ENCODE measurements around the gene EEFSEC.

EEFSEC gene

DNA sequence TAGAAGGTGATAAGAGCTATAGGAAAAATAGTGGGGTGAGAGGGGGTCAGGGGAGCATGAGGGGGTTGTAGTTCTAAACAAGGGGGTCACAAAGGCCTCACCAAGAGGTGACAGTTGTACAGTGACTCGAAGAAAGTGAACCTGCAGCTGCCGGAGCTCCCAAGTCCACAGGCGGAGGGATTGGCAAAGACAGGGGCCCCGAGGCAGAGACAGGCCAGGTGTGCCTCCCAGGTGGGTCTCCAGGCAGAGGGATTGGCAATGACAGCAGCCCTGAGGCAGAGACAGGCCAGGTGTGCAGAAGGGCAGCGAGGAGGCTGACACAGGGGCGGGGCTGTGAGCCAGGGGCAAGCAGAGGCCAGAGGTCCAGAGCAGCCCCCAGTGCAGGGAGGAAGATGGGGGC lies 249.7 kb downstream of the EEFSEC start:
- DNase-seq: no peak

- DNase-seq: no peak
Measured at GRCh38 chr3:128404276-128405068, 251.2 kb downstream of the EEFSEC start.

DNA sequence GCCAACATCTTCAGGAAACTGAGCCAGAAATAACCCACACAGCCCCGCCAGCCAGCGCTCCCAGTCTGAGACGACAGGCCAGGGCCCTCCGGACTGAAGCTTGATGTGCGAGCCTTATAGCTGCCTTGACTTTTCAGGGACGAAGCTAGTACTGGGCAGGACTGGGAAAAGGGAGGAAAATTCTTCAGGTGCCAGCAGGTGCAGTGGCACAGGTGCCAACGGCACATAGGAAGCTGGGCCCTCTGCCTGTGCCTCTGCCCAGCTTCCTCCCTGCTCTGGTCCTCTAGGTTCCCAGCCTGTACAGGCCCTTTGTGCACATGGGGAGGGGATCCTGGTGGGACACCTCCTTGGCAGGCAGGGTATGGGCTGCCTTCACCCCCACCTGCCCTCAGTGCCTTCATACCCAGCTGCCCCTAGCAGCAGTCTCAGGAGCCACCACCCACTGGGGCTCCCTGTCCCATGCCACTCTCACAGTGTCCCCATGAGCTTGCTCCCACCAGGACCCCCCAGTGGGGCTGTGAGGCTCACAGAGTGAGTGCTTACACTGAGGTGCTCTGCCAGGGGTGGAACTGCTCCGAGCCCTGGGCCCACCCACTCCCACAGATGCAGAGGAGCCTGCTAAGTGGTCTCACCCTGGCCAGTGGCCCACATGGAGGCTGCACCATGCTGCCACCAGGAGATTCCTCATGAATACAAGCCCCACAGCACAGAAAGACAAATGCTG lies 252.4 kb downstream of the EEFSEC start:
- DNase-seq: no peak

DNA sequence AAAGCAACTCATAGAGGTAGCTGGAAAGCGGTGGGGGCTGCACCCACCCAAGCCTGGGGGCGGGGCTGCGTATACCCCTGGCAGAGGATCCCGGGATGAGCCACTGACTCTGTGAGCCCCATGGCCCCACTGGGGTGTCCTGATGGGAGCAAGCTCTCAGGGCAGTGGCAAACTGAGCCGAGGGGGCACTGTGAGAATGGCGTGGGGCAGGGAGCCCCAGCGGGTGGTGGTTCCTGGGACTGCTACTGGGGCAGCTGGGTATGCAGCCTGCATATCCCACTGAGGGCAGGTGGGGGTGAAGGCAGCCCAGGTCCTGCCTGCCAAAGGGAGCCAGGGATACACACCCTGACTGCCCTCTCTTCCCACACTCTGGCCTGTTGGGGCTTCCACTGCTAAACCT lies 254.0 kb downstream of the EEFSEC start:
- DNase-seq: no peak

- DNase-seq: no peak
Measured at GRCh38 chr3:128408012-128408692, 254.9 kb downstream of the EEFSEC start.

GRCh38 chr3:128408693-128409623 lies 255.7 kb downstream of the EEFSEC start:
- DNase-seq: no peak

DNA sequence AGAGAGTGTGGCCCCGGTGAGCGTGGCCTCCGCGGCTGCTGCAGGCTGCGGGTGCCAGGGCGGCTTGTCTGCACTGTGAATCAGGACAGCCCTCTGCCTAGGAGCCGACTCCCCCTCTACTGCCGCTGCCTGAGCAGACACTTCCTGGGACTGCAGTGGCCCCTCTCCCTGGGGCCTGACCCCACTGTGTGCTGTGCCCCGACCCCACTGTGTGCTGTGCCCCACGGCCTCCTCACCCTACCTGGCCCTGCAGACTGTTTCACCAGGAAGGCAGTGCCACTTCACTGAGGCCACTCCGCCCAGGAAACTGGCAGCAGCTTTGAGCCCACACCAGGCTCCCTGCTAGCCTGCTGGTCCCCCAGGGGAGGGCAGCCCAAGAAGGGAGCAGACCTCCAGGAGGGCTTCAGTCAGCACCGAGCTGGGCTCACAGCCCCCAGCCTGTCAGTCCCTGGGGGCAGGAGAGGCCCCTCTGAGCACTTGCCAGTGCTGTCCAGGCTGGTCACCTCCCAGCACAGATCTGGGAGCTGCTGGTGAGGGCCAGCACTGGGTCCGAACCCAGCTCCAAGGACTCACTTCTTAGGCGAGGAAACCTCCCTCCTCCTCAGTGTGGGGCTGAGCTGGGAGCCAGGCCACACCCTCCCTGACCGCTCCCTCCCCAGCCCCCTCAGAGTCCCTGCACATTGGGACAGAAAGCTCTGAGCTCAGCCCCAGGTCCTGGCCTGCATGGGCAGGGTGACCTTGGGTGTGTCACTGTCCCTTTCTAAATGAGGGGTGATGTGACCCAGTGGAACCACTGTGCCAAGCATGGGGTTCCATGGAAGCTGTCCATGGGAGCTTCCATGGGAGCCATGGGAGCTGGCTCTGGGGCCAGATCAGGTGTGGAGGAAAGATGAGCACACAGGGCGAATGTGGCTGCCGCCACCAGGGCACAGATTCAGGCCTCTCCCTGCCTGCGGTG lies 256.6 kb downstream of the EEFSEC start:
- DNase-seq: no peak

- DNase-seq: no peak
Measured at GRCh38 chr3:128410669-128411573, 257.6 kb downstream of the EEFSEC start.

DNA sequence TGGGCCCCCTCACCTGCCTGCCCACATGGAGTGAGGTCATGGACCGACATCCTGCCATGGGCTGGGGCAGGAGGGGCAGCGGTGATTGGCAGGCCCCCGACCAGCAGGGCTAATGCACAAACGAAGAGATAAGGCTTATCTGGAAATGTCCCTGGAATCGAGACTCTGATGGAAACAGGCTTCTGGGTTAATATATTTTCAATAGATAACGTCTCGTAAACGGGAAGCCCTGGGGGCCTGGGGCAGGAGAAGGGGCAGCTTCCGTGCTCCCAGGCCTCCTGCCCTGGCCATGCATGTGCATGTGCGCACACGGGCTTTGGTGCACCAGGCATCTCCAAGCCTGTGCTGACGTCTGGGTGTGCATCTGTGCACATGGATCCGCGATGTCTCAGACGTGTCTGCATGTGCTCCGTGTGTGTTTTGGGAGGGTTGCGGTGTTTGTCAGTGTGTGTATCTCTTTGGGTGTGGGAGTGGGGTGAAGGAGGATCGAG lies 258.3 kb downstream of the EEFSEC start:
- DNase-seq: no peak

DNA sequence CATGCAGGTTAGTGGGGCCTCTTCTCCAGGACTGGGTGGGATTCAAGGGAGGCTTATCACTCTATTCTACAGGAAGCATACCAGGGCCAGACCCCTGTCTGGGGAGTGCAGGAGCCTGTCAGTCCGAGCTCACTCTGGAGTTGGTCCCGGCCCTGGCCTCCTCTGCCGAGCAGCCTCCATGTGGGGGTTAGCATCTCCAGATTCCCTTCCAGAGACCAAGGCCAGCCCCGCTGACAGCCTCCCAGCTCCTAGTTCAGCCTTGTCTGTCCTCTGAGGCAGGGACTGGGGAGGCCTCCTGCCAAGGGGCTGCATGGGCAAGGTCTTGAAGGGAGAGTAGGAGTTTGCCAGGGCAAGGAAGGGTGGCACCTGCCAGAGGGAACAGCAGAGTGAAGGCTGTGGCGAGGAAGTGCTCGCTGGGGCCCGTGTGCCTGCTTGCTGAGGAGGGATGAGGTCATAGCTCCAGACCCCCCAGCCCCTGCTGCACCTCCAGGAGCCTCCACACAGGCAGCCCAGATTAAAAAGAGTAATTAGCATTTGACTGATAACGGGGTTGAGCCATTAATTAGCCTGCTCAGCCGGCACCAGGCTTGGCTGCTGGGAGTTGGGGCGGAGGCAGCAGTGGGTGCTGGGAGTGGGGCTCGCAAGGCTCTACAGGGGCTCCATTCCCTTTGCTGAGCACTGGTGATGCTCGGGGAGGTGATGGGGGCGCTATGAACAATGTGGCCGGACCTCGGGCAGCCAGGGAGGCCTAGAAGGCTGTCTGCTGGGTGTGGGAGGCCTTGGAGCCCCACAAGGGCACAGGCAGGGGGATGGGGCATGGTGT lies 259.1 kb downstream of the EEFSEC start:
- no peak for DNase-seq

DNA sequence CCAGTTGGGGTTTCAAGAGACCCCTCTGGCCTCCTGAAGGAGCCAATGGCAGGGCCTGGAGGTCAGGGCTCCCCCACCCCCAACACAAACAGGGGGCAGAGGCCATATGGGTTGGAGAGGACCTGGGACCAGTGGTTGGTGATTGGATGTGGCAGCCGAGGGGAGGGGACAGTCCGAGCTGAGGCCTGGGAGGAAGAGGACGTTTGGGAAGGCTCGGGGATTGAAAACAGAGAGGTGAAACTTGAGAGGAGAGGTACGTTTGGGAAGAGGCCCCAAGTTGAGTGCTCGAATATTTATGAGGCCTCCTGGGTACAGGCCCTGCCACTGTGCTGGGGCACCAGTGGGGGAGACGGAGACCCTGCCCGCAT lies 259.7 kb downstream of the EEFSEC start:
- no peak for DNase-seq

GRCh38 chr3:128413413-128414205 lies 260.3 kb downstream of the EEFSEC start:
- no peak for DNase-seq

DNA sequence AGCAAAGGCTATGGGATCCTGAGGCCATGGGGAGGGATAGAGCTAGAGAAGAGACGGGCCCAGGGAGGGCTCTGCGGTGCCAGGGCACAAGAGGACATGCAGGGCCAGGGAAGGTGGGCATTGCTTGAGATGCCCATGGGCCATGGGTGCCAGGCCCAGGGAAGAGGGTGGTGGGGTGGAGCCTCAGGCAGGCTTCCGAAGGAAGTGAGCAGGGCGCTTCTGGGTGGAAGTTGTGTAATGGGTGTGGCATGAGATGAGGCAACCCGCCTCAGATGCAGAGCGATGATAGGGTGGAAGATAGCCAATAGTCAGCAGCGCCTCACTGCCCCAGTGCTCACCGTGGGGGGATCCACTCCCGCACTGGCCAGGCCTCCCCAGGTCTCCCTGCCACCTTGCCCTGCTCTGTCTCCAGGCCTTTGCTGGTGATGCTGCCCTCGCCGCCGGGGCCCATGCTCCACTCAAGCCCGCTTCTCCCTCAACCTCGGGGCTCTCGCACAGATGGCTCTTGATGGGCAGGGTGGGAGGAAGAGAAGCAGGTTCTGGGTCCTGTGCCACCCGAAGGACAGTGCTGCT lies 262.0 kb downstream of the EEFSEC start:
- DNase-seq: no peak

- no peak for DNase-seq
Measured at GRCh38 chr3:128415773-128416577, 262.7 kb downstream of the EEFSEC start.

DNA sequence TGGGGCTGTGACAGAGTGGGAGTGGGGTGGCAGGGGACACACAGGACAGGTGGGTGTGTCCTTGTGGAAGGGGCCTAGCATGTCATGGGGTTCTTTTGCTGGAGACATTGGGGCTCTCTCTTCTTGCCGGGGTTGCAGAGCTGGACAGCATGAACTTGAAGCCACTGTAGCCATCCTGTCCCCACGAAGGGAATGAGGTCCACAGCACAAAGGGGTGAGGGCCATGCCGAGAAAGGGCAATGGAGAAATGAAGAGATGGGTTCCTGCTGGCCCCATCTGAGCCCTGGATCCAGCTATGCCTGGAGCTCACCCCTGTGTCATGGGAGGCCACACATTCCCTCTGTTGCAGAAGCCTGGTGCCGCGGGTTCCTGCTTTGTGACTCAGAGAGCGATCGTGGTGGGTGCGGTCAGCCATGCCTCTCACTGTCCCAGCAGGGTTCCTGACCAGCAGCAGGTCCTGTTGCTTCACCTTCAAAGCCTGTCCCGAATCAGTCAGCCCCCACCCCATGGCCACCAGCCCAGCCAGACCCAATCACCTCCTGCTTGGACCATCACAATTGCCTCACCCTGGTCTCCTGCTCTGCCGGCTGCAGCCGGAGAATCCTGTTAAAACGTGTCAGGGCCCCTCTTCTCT lies 263.4 kb downstream of the EEFSEC start:
- DNase-seq: peak; percentile 93

DNA sequence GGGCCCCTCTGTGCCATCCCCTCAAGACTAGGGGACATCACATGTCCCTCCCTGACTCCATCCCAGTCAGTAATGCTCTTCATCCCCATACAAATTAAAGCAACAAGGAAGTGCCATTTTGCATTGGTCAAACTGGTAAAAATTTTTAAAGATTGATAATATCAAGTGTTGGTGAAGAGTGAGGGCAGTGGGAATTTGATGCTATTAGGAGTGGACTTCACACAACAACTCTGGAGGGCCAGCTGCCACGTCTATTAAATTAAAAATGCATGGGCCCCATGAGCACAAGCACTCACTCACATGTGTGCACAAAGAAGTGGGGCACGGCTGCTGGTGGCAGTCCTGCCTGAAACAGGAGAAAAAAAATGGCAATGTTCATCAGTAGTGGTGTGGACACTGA lies 265.6 kb downstream of the EEFSEC start:
- DNase-seq: no peak

DNA sequence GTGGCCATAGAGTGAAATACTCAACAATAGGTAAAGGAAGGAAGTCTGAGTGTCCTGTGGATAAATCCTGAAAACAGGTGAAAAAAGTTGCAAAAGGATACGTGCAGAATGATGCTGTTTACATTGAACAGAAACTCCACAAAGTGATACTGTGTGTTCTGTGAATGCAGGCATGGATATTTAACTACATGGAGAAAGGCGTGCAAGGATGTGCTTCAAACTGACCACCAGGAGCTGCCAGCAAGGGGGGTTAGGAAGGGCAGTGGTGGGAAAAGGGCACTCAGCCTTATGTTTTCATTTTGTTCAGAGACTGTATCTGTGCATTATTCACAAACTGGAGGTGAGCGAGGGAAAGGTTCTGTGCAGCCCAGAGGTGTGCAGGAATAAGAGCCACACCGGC lies 266.0 kb downstream of the EEFSEC start:
- no peak for DNase-seq

All from EL (cell line).